ENCODE measurements around the gene SH3PXD2A. TPM values are rescaled to one million over a fixed set of nuclear protein-coding genes. Genes with fewer than 3 reads are reported as not detected.

Gene SH3PXD2A
- total and polyA plus RNA-seq, 12 donors, result 5.7 to 34.5 (median 19.2) TPM

DNA sequence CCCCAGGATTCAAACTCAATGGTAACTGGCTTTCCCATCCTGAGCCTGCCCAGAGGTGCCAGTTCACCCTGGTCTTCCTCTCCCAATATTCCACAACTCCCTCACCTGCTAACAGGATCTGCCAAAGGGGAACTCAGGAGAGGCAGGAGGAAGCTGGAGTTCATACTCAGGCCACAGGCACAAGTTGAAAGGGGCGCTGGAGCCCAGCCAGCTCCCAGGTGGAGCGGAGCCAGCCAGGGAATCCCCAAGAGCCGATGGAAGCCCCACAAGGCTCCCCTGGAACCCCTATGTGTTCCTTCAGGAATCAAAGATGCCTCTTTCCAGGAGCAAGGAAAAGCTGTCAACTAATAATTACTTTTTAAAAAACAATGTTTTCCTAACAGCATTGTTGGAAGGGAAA lies 63.5 kb downstream of the SH3PXD2A start:
- Histone ChIP-seq H3K4me1 (replicated peaks in 1 of 2) (no peaks in the 10 kb centered on the region), H3K36me3 (replicated peaks in 1 of 2) (no peaks in the 10 kb centered on the region), H3K27me3 (no peaks in the 10 kb centered on the region), H3K4me3 (no peak overlapping the region), H3K9me3 (replicated peaks in 1 of 3) (no peaks in the 10 kb centered on the region), H3K27ac (no peak overlapping the region)
- DNase-seq, result no peak
- 68 to 80% (median 78%) methylated on average over 3 of the region's 3 CpGs for WGBS, 4 donors
- intact Hi-C loops (cut with DNase I), result no loop called here
- TF ChIP-seq CTCF (IDR thresholded peaks at IDR 0.05) (no peak), POLR2A (IDR thresholded peaks at IDR 0.05) (no peak)

DNA sequence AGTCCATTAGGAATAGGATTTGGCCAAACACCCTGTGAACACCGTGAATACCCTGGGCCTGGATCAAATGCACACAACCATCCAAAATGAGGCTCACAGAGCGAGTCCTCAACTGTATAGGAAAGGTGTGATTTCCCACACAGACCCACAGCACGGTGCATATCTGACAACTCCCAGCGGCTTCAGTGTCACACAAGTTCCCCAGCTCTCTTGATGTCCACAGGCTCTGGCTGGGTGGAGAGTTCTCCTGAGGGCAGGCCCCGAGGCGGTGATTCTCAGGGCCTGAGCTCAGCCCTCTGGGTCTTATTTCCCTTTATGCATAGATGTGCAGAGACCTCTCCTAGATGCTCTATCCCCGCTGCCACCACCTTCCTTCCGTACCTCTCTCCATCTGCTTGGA lies 64.1 kb downstream of the SH3PXD2A start:
- WGBS, 4 donors, result 86 to 100% (median 91%) methylated on average over 4 to 8 of the region's 8 CpGs
- Histone ChIP-seq H3K4me1 (replicated peaks in 1 of 2) (no peaks in the 10 kb centered on the region), H3K27ac (no peak overlapping the region), H3K4me3 (no peak overlapping the region), H3K27me3 (no peaks in the 10 kb centered on the region), H3K36me3 (replicated peaks in 1 of 2) (no peaks in the 10 kb centered on the region), H3K9me3 (replicated peaks in 1 of 3) (no peaks in the 10 kb centered on the region)
- intact Hi-C loops (cut with DNase I), result no loop called here
- no peak for DNase-seq
- TF ChIP-seq POLR2A (IDR thresholded peaks at IDR 0.05), result no peak
- TF ChIP-seq CTCF (IDR thresholded peaks at IDR 0.05), result no peak

- TF ChIP-seq POLR2A (IDR thresholded peaks at IDR 0.05) (no peak), CTCF (IDR thresholded peaks at IDR 0.05) (no peak)
- H3K27ac ChIP-seq, result no peak overlapping the region
- intact Hi-C loops (cut with DNase I), result no loop called here
- no peaks in the 10 kb centered on the region for H3K27me3 ChIP-seq
- H3K4me3 ChIP-seq, result no peak overlapping the region
- WGBS, 4 donors, result 84 to 92% (median 90%) methylated on average over 4 to 5 of the region's 5 CpGs
- no peaks in the 10 kb centered on the region for H3K36me3 ChIP-seq (replicated peaks in 1 of 2)
- no peaks in the 10 kb centered on the region for H3K9me3 ChIP-seq (replicated peaks in 1 of 3)
- no peaks in the 10 kb centered on the region for H3K4me1 ChIP-seq (replicated peaks in 1 of 2)
- DNase-seq, result no peak
Measured at GRCh38 chr10:103790580-103790979, 64.8 kb downstream of the SH3PXD2A start.

DNA sequence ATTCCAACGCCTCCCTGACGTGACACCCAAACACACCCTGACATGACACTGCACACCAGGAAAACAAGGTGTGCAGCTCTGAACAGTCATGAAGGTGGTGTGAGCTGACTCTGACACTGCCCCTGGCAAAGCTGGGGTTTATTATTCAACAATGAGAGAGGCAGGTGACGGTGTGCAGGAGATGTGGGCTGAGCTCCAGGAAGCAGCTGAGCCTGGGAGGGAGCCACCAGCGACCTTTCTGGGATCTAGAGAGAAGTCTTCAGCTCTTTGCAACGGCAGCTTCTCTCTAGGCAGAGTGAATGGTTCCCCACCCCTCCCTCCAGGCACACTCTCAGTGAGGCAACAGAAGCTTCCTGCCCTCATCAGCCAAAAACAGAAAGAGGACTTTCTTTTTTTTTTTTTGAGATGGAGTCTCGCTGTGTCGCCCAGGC lies 65.6 kb downstream of the SH3PXD2A start:
- TF ChIP-seq POLR2A (IDR thresholded peaks at IDR 0.05), result no peak
- no peak for TF ChIP-seq CTCF (IDR thresholded peaks at IDR 0.05)
- Histone ChIP-seq H3K27me3 (no peaks in the 10 kb centered on the region), H3K4me3 (no peak overlapping the region), H3K27ac (no peak overlapping the region), H3K9me3 (replicated peaks in 1 of 3) (no peaks in the 10 kb centered on the region), H3K36me3 (replicated peaks in 1 of 2) (no peaks in the 10 kb centered on the region), H3K4me1 (replicated peaks in 1 of 2) (no peaks in the 10 kb centered on the region)
- intact Hi-C loops (cut with DNase I), result no loop called here
- DNase-seq, result no peak
- WGBS, 4 donors, result 57 to 79% (median 78%) methylated on average over 5 to 7 of the region's 7 CpGs

All from adrenal gland (tissue), 12 donors.